ENCODE results near the gene NMRAL1. TPM values are rescaled to one million over a fixed set of nuclear protein-coding genes. Genes with fewer than 3 reads are reported as not detected.

NMRAL1 gene
- total RNA-seq, 1 experiment from 2014 or later, result 166 TPM

Other genes with a start within 250 kb of the NMRAL1 start
- 0.07 and 0.37 TPM in 2 replicates for gene SRL, start 232.5 kb downstream of the NMRAL1 start, total RNA-seq (2014; rRNA removed; shearing (Covaris generic))
- gene TFAP4, start 201.6 kb downstream of the NMRAL1 start, total RNA-seq (2014; rRNA removed; shearing (Covaris generic)), result 14.5 and 38.3 TPM in 2 replicates
- gene GLIS2, start 158.6 kb downstream of the NMRAL1 start, total RNA-seq (2014; rRNA removed; shearing (Covaris generic)), result 0.44 and 0.80 TPM in 2 replicates
- 68.3 and 83.9 TPM in 2 replicates for gene PAM16, start 123.3 kb downstream of the NMRAL1 start, total RNA-seq (2014; rRNA removed; shearing (Covaris generic))
- 9.9 and 14.4 TPM in 2 replicates for gene VASN, start 102.8 kb downstream of the NMRAL1 start, total RNA-seq (2014; rRNA removed; shearing (Covaris generic))
- gene CORO7, start 58.0 kb downstream of the NMRAL1 start, total RNA-seq (2014; rRNA removed; shearing (Covaris generic)), result 34.2 and 39.5 TPM in 2 replicates
- gene DNAJA3, start 48.8 kb downstream of the NMRAL1 start, total RNA-seq (2014; rRNA removed; shearing (Covaris generic)), result 79.4 and 89.7 TPM in 2 replicates
- 94.3 and 99.9 TPM in 2 replicates for gene HMOX2, start 1.8 kb upstream of the NMRAL1 start, total RNA-seq (2014; rRNA removed; shearing (Covaris generic))
- gene CDIP1, start 64.1 kb upstream of the NMRAL1 start, total RNA-seq (2014; rRNA removed; shearing (Covaris generic)), result 12.4 and 17.2 TPM in 2 replicates
- 0.17 TPM in 1 of 2 replicates, not detected in the other for gene C16orf96, start 81.7 kb upstream of the NMRAL1 start, total RNA-seq (2014; rRNA removed; shearing (Covaris generic))
- 12.4 and 15.6 TPM in 2 replicates for gene UBALD1, start 140.3 kb upstream of the NMRAL1 start, total RNA-seq (2014; rRNA removed; shearing (Covaris generic))
- 13.3 and 21.4 TPM in 2 replicates for gene MGRN1, start 150.2 kb upstream of the NMRAL1 start, total RNA-seq (2014; rRNA removed; shearing (Covaris generic))
- gene NUDT16L1, start 218.9 kb upstream of the NMRAL1 start, total RNA-seq (2014; rRNA removed; shearing (Covaris generic)), result 71.5 and 89.1 TPM in 2 replicates

All from G401 (cell line).